Measurements from ENCODE around the gene SPSB1.

GRCh38 chr1:9271283-9271682, 21.4 kb upstream of the SPSB1 start:
- TF ChIP-seq POLR2AphosphoS5 (IDR thresholded peaks at IDR 0.05) = no peak
- no peak for TF ChIP-seq EP300 (IDR thresholded peaks at IDR 0.05; ENCODE audit: low read depth)
- TF ChIP-seq CTCF (IDR thresholded peaks at IDR 0.05) = no peak
- TF ChIP-seq POLR2A (IDR thresholded peaks at IDR 0.05) = no peak
